ES-I3 (cell line): ENCODE data around the gene TM2D3.
"Not testable (repeated sequence)": the region's sequence is repeated elsewhere in the genome, so short reads cannot be mapped to it uniquely, and the experiment has no call there.

Experiments used
- H3K36me3 ChIP-seq: 2 replicates; pipeline ENCODE4 v1.6.1; 2013; ENCODE audit warnings: mild to moderate bottlenecking, low read length, control low read depth, moderate library complexity; ENCODE audit not compliant: insufficient read depth
- H3K4me1 ChIP-seq: 2 replicates; pipeline ENCODE4 v1.6.1; 2013; ENCODE audit warnings: mild to moderate bottlenecking, control low read depth, low read length; ENCODE audit not compliant: insufficient read depth
- H3K9ac ChIP-seq: 2 replicates; pipeline ENCODE4 v1.6.1; 2013; ENCODE audit warnings: low read depth, mild to moderate bottlenecking, low read length, moderate library complexity
- H3K9me3 ChIP-seq: 2 replicates; pipeline ENCODE4 v1.6.1; 2013; ENCODE audit warnings: mild to moderate bottlenecking, low read length, moderate library complexity; ENCODE audit not compliant: control insufficient read depth, insufficient read depth

The TM2D3 gene

GRCh38 chr15:101672298-101672697 is 20.1 kb upstream of the TM2D3 start:
- H3K9ac ChIP-seq = no peak overlapping the region
- H3K36me3 ChIP-seq = 0 out of 2 replicates have a peak, but pooled peaks cover 5% of the 10 kb centered on the region
- no peaks in the 10 kb centered on the region for H3K9me3 ChIP-seq
- 0 out of 2 replicates have a peak, but pooled peaks cover 4% of the 10 kb centered on the region for H3K4me1 ChIP-seq

- no peaks in the 10 kb centered on the region for H3K9me3 ChIP-seq
- no peak overlapping the region for H3K9ac ChIP-seq
- H3K36me3 ChIP-seq = 0 out of 2 replicates have a peak, but pooled peaks cover 2% of the 10 kb centered on the region
- H3K4me1 ChIP-seq = no peaks in the 10 kb centered on the region
Measured at GRCh38 chr15:101669744-101670143, 17.6 kb upstream of the TM2D3 start.

GRCh38 chr15:101667881-101668280 is 15.7 kb upstream of the TM2D3 start:
- H3K4me1 ChIP-seq = no peaks in the 10 kb centered on the region
- 0 out of 2 replicates have a peak, but pooled peaks cover 2% of the 10 kb centered on the region for H3K36me3 ChIP-seq
- H3K9me3 ChIP-seq = no peaks in the 10 kb centered on the region

GRCh38 chr15:101664303-101664913 is 12.2 kb upstream of the TM2D3 start:
- Histone ChIP-seq H3K4me1 (no peaks in the 10 kb centered on the region), H3K9ac (no peak overlapping the region), H3K36me3 (0 out of 2 replicates have a peak, but pooled peaks cover 2% of the 10 kb centered on the region), H3K9me3 (no peaks in the 10 kb centered on the region)

More at GRCh38 chr15:101667881-101668280, 15.7 kb upstream of the TM2D3 start:
- H3K9ac ChIP-seq = no peak overlapping the region

- no peaks in the 10 kb centered on the region for H3K4me1 ChIP-seq
Measured at GRCh38 chr15:101662203-101662602, 10.0 kb upstream of the TM2D3 start.

GRCh38 chr15:101660005-101660404 is 7.8 kb upstream of the TM2D3 start:
- Histone ChIP-seq H3K9ac (no peak overlapping the region), H3K36me3 (no peaks in the 10 kb centered on the region), H3K4me1 (no peaks in the 10 kb centered on the region), H3K9me3 (no peaks in the 10 kb centered on the region)

More at GRCh38 chr15:101662203-101662602, 10.0 kb upstream of the TM2D3 start:
- H3K9ac ChIP-seq = no peak overlapping the region
- H3K9me3 ChIP-seq = no peaks in the 10 kb centered on the region
- H3K36me3 ChIP-seq = no peaks in the 10 kb centered on the region

- Histone ChIP-seq H3K4me1 (no peaks in the 10 kb centered on the region), H3K9ac (no peak overlapping the region), H3K36me3 (no peaks in the 10 kb centered on the region; the same call in 1 of the 2 replicates), H3K9me3 (no peaks in the 10 kb centered on the region)
Measured at GRCh38 chr15:101657968-101658784, 6.0 kb upstream of the TM2D3 start.

GRCh38 chr15:101657171-101657570 is 5.0 kb upstream of the TM2D3 start:
- Histone ChIP-seq H3K4me1 (no peaks in the 10 kb centered on the region), H3K9me3 (no peaks in the 10 kb centered on the region), H3K9ac (no peak overlapping the region), H3K36me3 (no peaks in the 10 kb centered on the region; the same call in 1 of the 2 replicates)

- not testable (repeated sequence) for H3K36me3 ChIP-seq, H3K4me1 ChIP-seq, H3K9ac ChIP-seq, H3K9me3 ChIP-seq
Measured at GRCh38 chr15:101654624-101655337, 2.6 kb upstream of the TM2D3 start.

- peaks cover 8% of the 10 kb centered on the region for H3K4me1 ChIP-seq
- no peaks in the 10 kb centered on the region; the same call in 1 of the 2 replicates for H3K36me3 ChIP-seq
- H3K9me3 ChIP-seq = no peaks in the 10 kb centered on the region
- no peak overlapping the region for H3K9ac ChIP-seq
Measured at GRCh38 chr15:101654171-101654570, 2.0 kb upstream of the TM2D3 start.

GRCh38 chr15:101652786-101653430 is 727 bp upstream of the TM2D3 start:
- Histone ChIP-seq H3K4me1 (peaks cover 8% of the 10 kb centered on the region), H3K9me3 (no peaks in the 10 kb centered on the region), H3K9ac (peak overlapping the region; percentile 98), H3K36me3 (no peaks in the 10 kb centered on the region; the same call in 1 of the 2 replicates)

GRCh38 chr15:101651554-101652097 is 555 bp downstream of the TM2D3 start:
- Histone ChIP-seq H3K4me1 (peaks cover 8% of the 10 kb centered on the region), H3K36me3 (no peaks in the 10 kb centered on the region; the same call in 1 of the 2 replicates), H3K9me3 (no peaks in the 10 kb centered on the region), H3K9ac (peak overlapping the region; percentile 98)

GRCh38 chr15:101650145-101650544 is 2.0 kb downstream of the TM2D3 start:
- Histone ChIP-seq H3K36me3 (no peaks in the 10 kb centered on the region; the same call in 1 of the 2 replicates), H3K9ac (no peak overlapping the region), H3K4me1 (peaks cover 8% of the 10 kb centered on the region), H3K9me3 (no peaks in the 10 kb centered on the region)

- H3K9me3 ChIP-seq = no peaks in the 10 kb centered on the region
- H3K4me1 ChIP-seq = peaks cover 8% of the 10 kb centered on the region
- no peaks in the 10 kb centered on the region; the same call in none of the 2 replicates for H3K36me3 ChIP-seq
- no peak overlapping the region for H3K9ac ChIP-seq
Measured at GRCh38 chr15:101648356-101648755, 3.8 kb downstream of the TM2D3 start.
